Endothelial cell of umbilical vein (primary cell): Measurements from ENCODE around the gene DLD. TPM values are rescaled to one million over a fixed set of nuclear protein-coding genes. Genes with fewer than 3 reads are reported as not detected.

ENCODE experiments used
- BruUV-seq: library from RNA; stranded (reverse); fragments of 400-500 nt; replicated peaks from 2 replicates; lab custom pipeline; 2021; lab: Mats Ljungman, UMichigan
- CTCF ChIA-PET: fragments of 300-600, 350-600 bp; sonication (Branson Sonifier 250); formaldehyde crosslinking; loops from one replicate; lab custom pipeline; 2021; ENCODE audit warnings: antibody characterized with exemption, inconsistent platforms; lab: Charles Lee
- POLR2A ChIA-PET: fragments of 300-600, 350-600 bp; sonication (Branson Sonifier 250); formaldehyde crosslinking; loops from one replicate; lab custom pipeline; 2021; ENCODE audit warnings: antibody characterized with exemption, inconsistent platforms; lab: Charles Lee
- DNase-seq: peaks from one replicate; pipeline ENCODE4 v3.0.0-alpha.2; 2011; ENCODE audit warnings: low read depth, low spot score
- FAIRE-seq: peaks from 2 replicates; lab custom pipeline; 2011; peaks lifted over from hg19 to GRCh38; lab: Jason Lieb, UNC
- H2AFZ ChIP-seq: 2 replicates; pipeline ENCODE4 v1.6.0; 2012; ENCODE audit warnings: low read depth, low read length, control low read depth, inconsistent platforms
- H3K27ac ChIP-seq: 2 replicates; pipeline ENCODE4 v1.5.1; 2011; ENCODE audit warnings: low read depth, mild to moderate bottlenecking, control low read depth, low read length, moderate library complexity; ENCODE audit not compliant: insufficient read depth
- H3K27me3 ChIP-seq, 2 experiments: 2 replicates each; pipeline versions ENCODE4 v1.6.0 to v1.6.1; 2011; ENCODE audit warnings: low read length in 2 of 2, mixed read lengths in 1 of 2; ENCODE audit not compliant: control insufficient read depth in 2 of 2, insufficient read depth in 2 of 2
- H3K36me3 ChIP-seq, 2 experiments: 2 replicates in 1 of 2; 3 replicates in 1 of 2; pipeline ENCODE4 v1.5.1; 2011; ENCODE audit warnings: low read length in 2 of 2, mild to moderate bottlenecking in 1 of 2, moderate library complexity in 1 of 2; ENCODE audit not compliant: control insufficient read depth in 2 of 2, insufficient read depth in 2 of 2; ENCODE audit errors: extremely low read depth in 1 of 2
- H3K4me1 ChIP-seq: 3 replicates; pipeline ENCODE4 v1.5.1; 2011; ENCODE audit warnings: mild to moderate bottlenecking, low read length; ENCODE audit not compliant: control insufficient read depth, insufficient read depth; ENCODE audit errors: extremely low read depth
- H3K4me2 ChIP-seq: 2 replicates; pipeline ENCODE4 v1.6.1; 2011; ENCODE audit warnings: low read length, control low read depth, mixed read lengths; ENCODE audit not compliant: insufficient read depth
- H3K4me3 ChIP-seq, 3 experiments: fragments of 200-600 bp in 1 of 3; sonication (generic), shearing (Covaris generic) in 1 of 3; replicated peaks in 1 of 3; 2 replicates each; pipeline ENCODE4 v1.5.1; 2011 to 2016; ENCODE audit warnings: control low read depth in 3 of 3, low read length in 3 of 3, mild to moderate bottlenecking in 2 of 3, inconsistent platforms in 1 of 3, low read depth in 1 of 3, moderate library complexity in 1 of 3; ENCODE audit not compliant: insufficient read depth in 1 of 3
- H3K79me2 ChIP-seq: 2 replicates; pipeline ENCODE4 v1.6.0; 2012; ENCODE audit warnings: low read length, inconsistent platforms; ENCODE audit not compliant: control insufficient read depth, insufficient read depth
- H3K9ac ChIP-seq: replicated peaks from 2 replicates; pipeline ENCODE3; 2011; ENCODE audit warnings: low read length, control low read depth; ENCODE audit not compliant: insufficient read depth; ENCODE audit errors: extremely low read depth
- H3K9me1 ChIP-seq: replicated peaks from 3 replicates; pipeline ENCODE4 v1.6.0; 2011; ENCODE audit warnings: mild to moderate bottlenecking, low read length; ENCODE audit not compliant: control insufficient read depth, insufficient read depth; ENCODE audit errors: extremely low read depth
- H3K9me3 ChIP-seq: replicated peaks from 2 replicates; pipeline ENCODE4 v1.5.1; 2012; ENCODE audit warnings: low read length, inconsistent platforms; ENCODE audit not compliant: control insufficient read depth, insufficient read depth
- H4K20me1 ChIP-seq: replicated peaks from 2 replicates; pipeline ENCODE3; 2011; ENCODE audit warnings: mild to moderate bottlenecking, low read length; ENCODE audit not compliant: control insufficient read depth, insufficient read depth; ENCODE audit errors: extremely low read depth
- EZH2 ChIP-seq: IDR thresholded peaks from 2 replicates; pipeline ENCODE4 v1.6.1; 2012; ENCODE audit warnings: borderline replicate concordance, low read depth, mild to moderate bottlenecking, moderate library complexity, low read length, inconsistent platforms; ENCODE audit not compliant: severe bottlenecking
- FOS ChIP-seq: IDR thresholded peaks from 2 replicates; pipeline ENCODE4 v1.6.1; 2011; ENCODE audit warnings: mild to moderate bottlenecking, low read length, moderate library complexity, borderline replicate concordance; ENCODE audit not compliant: insufficient read depth
- GATA2 ChIP-seq: IDR thresholded peaks from 2 replicates; pipeline ENCODE4 v1.7.0; 2011; ENCODE audit warnings: low read depth, mild to moderate bottlenecking, moderate library complexity, mixed read lengths, low read length; ENCODE audit not compliant: insufficient read length, insufficient read depth
- JUN ChIP-seq: IDR thresholded peaks from 2 replicates; pipeline ENCODE4 v1.6.1; 2011; ENCODE audit warnings: borderline replicate concordance, low read depth; ENCODE audit not compliant: insufficient read length, insufficient read depth
- MYC ChIP-seq: IDR thresholded peaks from one replicate; pipeline ENCODE4 v1.6.1; 2011; ENCODE audit warnings: mild to moderate bottlenecking, low read depth, low read length
- POLR2A ChIP-seq: IDR thresholded peaks from 2 replicates; pipeline ENCODE4 v1.6.1; 2012; ENCODE audit warnings: low read depth, mild to moderate bottlenecking, control low read depth, low read length
- POLR2AphosphoS5 ChIP-seq: IDR thresholded peaks from 2 replicates; pipeline ENCODE4 v1.6.1; 2012; ENCODE audit warnings: low read depth, mild to moderate bottlenecking, control low read depth, low read length, moderate library complexity; ENCODE audit not compliant: insufficient read depth
- dilution Hi-C: fragments of 300-500 bp; cut with MboI; formaldehyde crosslinking; loops from one replicate; pipeline ENCODE4 v1.15.0; 2019; ENCODE audit warnings: low sequenced_read_pairs; ENCODE audit not compliant: extremely low pct_ligation_motif_present
- intact Hi-C: fragments of 100-400 bp; cut with micrococcal nuclease; formaldehyde crosslinking; loops from one replicate; pipeline ENCODE4 v1.10.0; 2022
- polyA plus RNA-seq, 4 experiments: library from polyadenylated mRNA; depleted of rRNA in 3 of 4; stranded (reverse) in 3 of 4; unstranded in 1 of 4; fragments of >200 nt; gene quantifications; 2 replicates each; pipeline versions ENCODE4 v1.2.1 to v1.2.3, GENCODE V29; 2011 to 2012; ENCODE audit warnings: missing spikeins in 1 of 4
- total RNA-seq: library from RNA; stranded (reverse); gene quantifications from 2 replicates; pipeline ENCODE4 v1.2.3, GENCODE V29; 2021
- TF ChIP-seq, protein P1 (sequence below), 2 donors: IDR thresholded peaks; 1 replicate in 1 of 2; 2 replicates in 1 of 2; pipeline ENCODE4 v1.5.1; 2011; ENCODE audit warnings: low read length in 2 of 2, mild to moderate bottlenecking in 2 of 2, moderate library complexity in 2 of 2, control low read depth in 1 of 2, inconsistent platforms in 1 of 2, low read depth in 1 of 2; ENCODE audit not compliant: insufficient read depth in 1 of 2; ENCODE audit errors: extremely low read depth in 1 of 2
- TF ChIP-seq, protein P2 (sequence below): IDR thresholded peaks from 2 replicates; pipeline ENCODE4 v1.6.1; 2011; ENCODE audit not compliant: insufficient read depth, insufficient read length

The DLD gene
- total and polyA plus RNA-seq, 2 donors (not counting 3 experiments of a cell fraction or from before 2014, with no cell fraction given) = 61.7 to 95.0 TPM

DNA sequence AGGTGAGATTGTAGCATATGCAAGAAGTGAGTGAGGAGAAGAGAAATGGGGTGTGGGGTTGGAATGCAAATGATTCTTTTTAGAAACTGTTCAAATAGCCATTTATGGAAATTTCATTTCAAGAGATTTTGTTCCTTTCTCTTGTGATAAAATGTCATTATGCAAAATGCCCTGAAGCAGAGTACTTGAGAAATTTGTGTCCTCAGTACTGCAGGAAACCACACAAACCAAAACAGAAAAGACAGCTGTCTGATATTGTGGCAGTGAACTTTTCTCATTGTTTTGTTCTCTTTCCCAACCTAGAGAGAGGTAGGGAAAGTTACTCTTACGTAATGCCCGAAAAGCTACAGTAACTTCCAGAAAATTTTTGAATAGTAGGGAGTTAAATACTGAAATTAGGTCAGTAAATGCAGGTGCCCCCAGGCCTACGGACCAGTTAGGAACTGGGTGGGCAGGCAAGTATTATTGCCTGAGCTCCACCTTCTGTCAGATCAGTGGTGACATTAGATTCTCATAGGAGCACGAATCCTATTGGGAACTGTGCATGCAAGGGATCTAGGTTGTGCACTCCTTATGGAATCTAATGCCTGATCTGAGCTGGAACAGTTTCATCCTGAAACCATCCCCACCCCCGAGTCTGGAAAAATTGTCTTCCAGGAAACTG lies 34.0 kb downstream of the DLD start:
- H3K9ac ChIP-seq = no peak overlapping the region
- H3K4me1 ChIP-seq = no peaks in the 10 kb centered on the region
- DNase-seq (no peak), FAIRE-seq (no peak)
- H3K9me1 ChIP-seq = no peaks in the 10 kb centered on the region
- peaks cover 2% of the 10 kb centered on the region for H4K20me1 ChIP-seq
- no peaks in the 10 kb centered on the region for H3K9me3 ChIP-seq
- peaks cover 38 to 74% of the 10 kb centered on the region in 2 experiments for H3K36me3 ChIP-seq
- no peak overlapping the region for H3K4me2 ChIP-seq
- H3K4me3 ChIP-seq = no peak overlapping the region
- H2AFZ ChIP-seq = no peak overlapping the region
- no peak overlapping the region for H3K27ac ChIP-seq
- ChIA-PET POLR2A (no interaction called here), CTCF (interaction anchor here (1.5 kb wide), 1 partner anchor 24 kb away, joined by 3 read pairs; no protein-coding TSS in a partner anchor)
- BruUV-seq = no TSS peak
- intact Hi-C loops = no loop called here
- H3K27me3 ChIP-seq = no peaks in the 10 kb centered on the region
- H3K79me2 ChIP-seq = peaks cover 12% of the 10 kb centered on the region
- dilution Hi-C loops = no loop called here
- TF ChIP-seq, protein P1, sequence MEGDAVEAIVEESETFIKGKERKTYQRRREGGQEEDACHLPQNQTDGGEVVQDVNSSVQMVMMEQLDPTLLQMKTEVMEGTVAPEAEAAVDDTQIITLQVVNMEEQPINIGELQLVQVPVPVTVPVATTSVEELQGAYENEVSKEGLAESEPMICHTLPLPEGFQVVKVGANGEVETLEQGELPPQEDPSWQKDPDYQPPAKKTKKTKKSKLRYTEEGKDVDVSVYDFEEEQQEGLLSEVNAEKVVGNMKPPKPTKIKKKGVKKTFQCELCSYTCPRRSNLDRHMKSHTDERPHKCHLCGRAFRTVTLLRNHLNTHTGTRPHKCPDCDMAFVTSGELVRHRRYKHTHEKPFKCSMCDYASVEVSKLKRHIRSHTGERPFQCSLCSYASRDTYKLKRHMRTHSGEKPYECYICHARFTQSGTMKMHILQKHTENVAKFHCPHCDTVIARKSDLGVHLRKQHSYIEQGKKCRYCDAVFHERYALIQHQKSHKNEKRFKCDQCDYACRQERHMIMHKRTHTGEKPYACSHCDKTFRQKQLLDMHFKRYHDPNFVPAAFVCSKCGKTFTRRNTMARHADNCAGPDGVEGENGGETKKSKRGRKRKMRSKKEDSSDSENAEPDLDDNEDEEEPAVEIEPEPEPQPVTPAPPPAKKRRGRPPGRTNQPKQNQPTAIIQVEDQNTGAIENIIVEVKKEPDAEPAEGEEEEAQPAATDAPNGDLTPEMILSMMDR (IDR thresholded peaks at IDR 0.05; ENCODE audit: extremely low read depth in 1 of 2, insufficient read depth in 1 of 2, low read depth in 1 of 2, low read length in 2 of 2) = no peak
- TF ChIP-seq EZH2 (no peak), FOS (no peak)

- dilution Hi-C loops = no loop called here
- no peak for TF ChIP-seq GATA2
- TF ChIP-seq POLR2AphosphoS5 = no peak
- TF ChIP-seq MYC = no peak
- no peak for TF ChIP-seq EZH2
- TF ChIP-seq, protein P1 (IDR thresholded peaks at IDR 0.05; ENCODE audit: extremely low read depth in 1 of 2, insufficient read depth in 1 of 2, low read depth in 1 of 2, low read length in 2 of 2) = no peak
- no peak for TF ChIP-seq POLR2A
- no peak for TF ChIP-seq JUN
- no peak for TF ChIP-seq FOS
- TF ChIP-seq, protein P2, sequence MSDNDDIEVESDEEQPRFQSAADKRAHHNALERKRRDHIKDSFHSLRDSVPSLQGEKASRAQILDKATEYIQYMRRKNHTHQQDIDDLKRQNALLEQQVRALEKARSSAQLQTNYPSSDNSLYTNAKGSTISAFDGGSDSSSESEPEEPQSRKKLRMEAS = no peak
- Histone ChIP-seq H3K27ac (no peak overlapping the region), H3K9ac (no peak overlapping the region), H3K4me3 (no peak overlapping the region), H3K9me1 (no peaks in the 10 kb centered on the region), H3K4me1 (no peaks in the 10 kb centered on the region), H3K79me2 (peaks cover 16% of the 10 kb centered on the region), H4K20me1 (peaks cover 2% of the 10 kb centered on the region), H3K4me2 (no peak overlapping the region), H3K36me3 (peaks cover 39 to 86% of the 10 kb centered on the region in 2 experiments), H3K27me3 (no peaks in the 10 kb centered on the region), H2AFZ (no peak overlapping the region), H3K9me3 (no peaks in the 10 kb centered on the region)
- BruUV-seq = no TSS peak
- ChIA-PET POLR2A (no interaction called here), CTCF (no interaction called here)
- FAIRE-seq (no peak), DNase-seq (no peak)
- intact Hi-C loops = no loop called here
Observed at GRCh38 chr7:107926481-107926880, 35.5 kb downstream of the DLD start.
